Activated naive CD4-positive, alpha-beta T cell treated with anti-CD3 and anti-CD28 coated beads for 36 hours (primary cell): ENCODE measurements around the gene NRP1. TPM values are rescaled to one million over a fixed set of nuclear protein-coding genes. Genes with fewer than 3 reads are reported as not detected.
"Not testable (repeated sequence)": the region's sequence is repeated elsewhere in the genome, so short reads cannot be mapped to it uniquely, and the experiment has no call there.

Experiments used
- CTCF ChIA-PET: fragments of 350-600 bp; sonication (Branson Sonifier 250); formaldehyde crosslinking; loops from one replicate; lab custom pipeline; 2021; ENCODE audit warnings: antibody characterized with exemption; lab: Charles Lee
- DNase-seq: peaks from one replicate; pipeline ENCODE4 v3.0.0-alpha.2; 2020
- H3K27ac Mint-ChIP-seq: one replicate; pipeline ENCODE4 v1.8.0; 2021; ENCODE audit warnings: mild to moderate bottlenecking, mixed read lengths
- H3K27me3 Mint-ChIP-seq: one replicate; pipeline ENCODE4 v1.8.0; 2021; ENCODE audit warnings: low read depth, mixed read lengths
- H3K36me3 Mint-ChIP-seq: one replicate; pipeline ENCODE4 v1.8.0; 2021; ENCODE audit warnings: low read depth, mixed read lengths
- H3K4me1 Mint-ChIP-seq: one replicate; pipeline ENCODE4 v1.8.0; 2021; ENCODE audit warnings: low read depth, mixed read lengths
- H3K4me3 Mint-ChIP-seq: one replicate; pipeline ENCODE4 v1.8.0; 2021; ENCODE audit warnings: mild to moderate bottlenecking, moderate library complexity, mixed read lengths
- H3K9me3 Mint-ChIP-seq: one replicate; pipeline ENCODE4 v1.8.0; 2021; ENCODE audit warnings: mixed read lengths
- intact Hi-C: fragments of 100-400 bp; cut with micrococcal nuclease; formaldehyde crosslinking; loops from one replicate; pipeline ENCODE4 v1.15.1; 2023
- total RNA-seq, 2 experiments: library from RNA; stranded (reverse); gene quantifications; one replicate each; pipeline ENCODE4 v1.2.3, GENCODE V29; 2021

NRP1 gene
- total RNA-seq, 2 experiments from 2014 or later, result 0.10 TPM; not detected in 1

- H3K4me1 Mint-ChIP-seq, result no peaks in the 10 kb centered on the region
- H3K27ac Mint-ChIP-seq, result no peak overlapping the region
- CTCF ChIA-PET, result interaction anchor here (0.6 to 1.6 kb wide), 2 partner anchors 34 to 122 kb away, joined by 3 read pairs; no protein-coding TSS in a partner anchor
- DNase-seq, result no peak
- H3K27me3 Mint-ChIP-seq, result no peaks in the 10 kb centered on the region
- H3K9me3 Mint-ChIP-seq, result no peaks in the 10 kb centered on the region
- no peaks in the 10 kb centered on the region for H3K36me3 Mint-ChIP-seq
- H3K4me3 Mint-ChIP-seq, result no peak overlapping the region
- intact Hi-C loops, result no loop called here
Observed at GRCh38 chr10:33227489-33227888, 107.0 kb downstream of the NRP1 start.

GRCh38 chr10:33224251-33224965 lies 110.1 kb downstream of the NRP1 start:
- Mint-ChIP-seq H3K27ac (no peak overlapping the region), H3K4me1 (no peaks in the 10 kb centered on the region), H3K27me3 (no peaks in the 10 kb centered on the region), H3K9me3 (no peaks in the 10 kb centered on the region), H3K36me3 (no peaks in the 10 kb centered on the region), H3K4me3 (no peak overlapping the region)
- no peak for DNase-seq
- intact Hi-C loops, result no loop called here
- CTCF ChIA-PET, result interaction anchor here (0.6 kb wide), 1 partner anchor 237 kb away, joined by 3 read pairs; no protein-coding TSS in a partner anchor

GRCh38 chr10:33223326-33224000 lies 111.0 kb downstream of the NRP1 start:
- no peaks in the 10 kb centered on the region for H3K9me3 Mint-ChIP-seq
- no peaks in the 10 kb centered on the region for H3K36me3 Mint-ChIP-seq
- H3K4me3 Mint-ChIP-seq, result no peak overlapping the region
- CTCF ChIA-PET, result interaction anchor here (0.6 kb wide), 1 partner anchor 1410 kb away, joined by 3 read pairs; no protein-coding TSS in a partner anchor
- intact Hi-C loops, result no loop called here
- H3K27ac Mint-ChIP-seq, result no peak overlapping the region
- no peak for DNase-seq
- no peaks in the 10 kb centered on the region for H3K4me1 Mint-ChIP-seq
- no peaks in the 10 kb centered on the region for H3K27me3 Mint-ChIP-seq

- H3K4me1 Mint-ChIP-seq, CTCF ChIA-PET, H3K27ac Mint-ChIP-seq, H3K36me3 Mint-ChIP-seq, DNase-seq, H3K9me3 Mint-ChIP-seq, H3K4me3 Mint-ChIP-seq, intact Hi-C loops, H3K27me3 Mint-ChIP-seq: not testable (repeated sequence)
Observed at GRCh38 chr10:33222304-33222703, 112.2 kb downstream of the NRP1 start.

GRCh38 chr10:33217854-33218253 lies 116.6 kb downstream of the NRP1 start:
- H3K4me3 Mint-ChIP-seq, result no peak overlapping the region
- intact Hi-C loops, result no loop called here
- H3K27me3 Mint-ChIP-seq, result no peaks in the 10 kb centered on the region
- no peaks in the 10 kb centered on the region for H3K9me3 Mint-ChIP-seq
- H3K27ac Mint-ChIP-seq, result no peak overlapping the region
- peaks cover 11% of the 10 kb centered on the region for H3K4me1 Mint-ChIP-seq
- no peak for DNase-seq
- H3K36me3 Mint-ChIP-seq, result no peaks in the 10 kb centered on the region
- CTCF ChIA-PET, result interaction anchor here (0.6 to 1.4 kb wide), 3 partner anchors 14 to 1559 kb away, joined by 3 read pairs; no protein-coding TSS in a partner anchor

GRCh38 chr10:33216661-33217427 lies 117.6 kb downstream of the NRP1 start:
- Mint-ChIP-seq H3K27ac (no peak overlapping the region), H3K27me3 (no peaks in the 10 kb centered on the region), H3K36me3 (no peaks in the 10 kb centered on the region), H3K9me3 (no peaks in the 10 kb centered on the region), H3K4me1 (peaks cover 11% of the 10 kb centered on the region), H3K4me3 (no peak overlapping the region)
- intact Hi-C loops, result no loop called here
- CTCF ChIA-PET, result interaction anchor here (0.6 to 1.4 kb wide), 3 partner anchors 24 to 1560 kb away, joined by 3 to 4 read pairs (median 3); no protein-coding TSS in a partner anchor
- DNase-seq, result no peak

GRCh38 chr10:33215635-33216034 lies 118.8 kb downstream of the NRP1 start:
- Mint-ChIP-seq H3K27me3 (no peaks in the 10 kb centered on the region), H3K4me3 (no peak overlapping the region), H3K36me3 (no peaks in the 10 kb centered on the region), H3K9me3 (no peaks in the 10 kb centered on the region), H3K4me1 (peaks cover 20% of the 10 kb centered on the region), H3K27ac (no peak overlapping the region)
- CTCF ChIA-PET, result interaction anchor here (0.5 to 1.2 kb wide), 3 partner anchors 22 to 206 kb away, joined by 4 to 8 read pairs (median 5); no protein-coding TSS in a partner anchor
- intact Hi-C loops, result no loop called here
- no peak for DNase-seq

GRCh38 chr10:33215154-33215553 lies 119.3 kb downstream of the NRP1 start:
- H3K27ac Mint-ChIP-seq, result no peak overlapping the region
- no peaks in the 10 kb centered on the region for H3K27me3 Mint-ChIP-seq
- H3K9me3 Mint-ChIP-seq, result no peaks in the 10 kb centered on the region
- no peaks in the 10 kb centered on the region for H3K36me3 Mint-ChIP-seq
- peaks cover 20% of the 10 kb centered on the region for H3K4me1 Mint-ChIP-seq
- no peak overlapping the region for H3K4me3 Mint-ChIP-seq
- CTCF ChIA-PET, result interaction anchor here (0.5 to 1.2 kb wide), 3 partner anchors 22 to 206 kb away, joined by 4 to 8 read pairs (median 5); no protein-coding TSS in a partner anchor
- intact Hi-C loops, result no loop called here
- no peak for DNase-seq

- Mint-ChIP-seq H3K36me3 (no peaks in the 10 kb centered on the region), H3K27ac (no peak overlapping the region), H3K4me1 (peaks cover 20% of the 10 kb centered on the region), H3K27me3 (no peaks in the 10 kb centered on the region), H3K9me3 (no peaks in the 10 kb centered on the region), H3K4me3 (no peak overlapping the region)
- intact Hi-C loops, result loop anchor here (5.0 kb wide), 1 partner anchor 153 kb away; no protein-coding TSS in a partner anchor
- CTCF ChIA-PET, result no interaction called here
- DNase-seq, result peak; percentile 25
Observed at GRCh38 chr10:33214174-33214573, 120.3 kb downstream of the NRP1 start.

GRCh38 chr10:33212061-33212748 lies 122.3 kb downstream of the NRP1 start:
- CTCF ChIA-PET, result interaction anchor here (1.8 kb wide), 1 partner anchor 19 kb away, joined by 12 read pairs; no protein-coding TSS in a partner anchor
- intact Hi-C loops, result loop anchor here (5.0 kb wide), 1 partner anchor 155 kb away; no protein-coding TSS in a partner anchor
- no peak overlapping the region for H3K4me3 Mint-ChIP-seq

GRCh38 chr10:33211106-33211878 lies 123.2 kb downstream of the NRP1 start:
- H3K4me1 Mint-ChIP-seq, result peaks cover 20% of the 10 kb centered on the region
- H3K27me3 Mint-ChIP-seq, result no peaks in the 10 kb centered on the region
- H3K9me3 Mint-ChIP-seq, result no peaks in the 10 kb centered on the region
- no peak overlapping the region for H3K4me3 Mint-ChIP-seq
- CTCF ChIA-PET, result interaction anchor here (1.8 kb wide), 1 partner anchor 18 kb away, joined by 12 read pairs; no protein-coding TSS in a partner anchor
- peak overlapping the region; percentile 55 for H3K27ac Mint-ChIP-seq
- intact Hi-C loops, result loop anchor here (1.0 to 5.0 kb wide), 5 partner anchors 37 to 156 kb away; no protein-coding TSS in a partner anchor
- DNase-seq, result peak; percentile 65
- no peaks in the 10 kb centered on the region for H3K36me3 Mint-ChIP-seq

More at GRCh38 chr10:33212061-33212748, 122.3 kb downstream of the NRP1 start:
- Mint-ChIP-seq H3K4me1 (peaks cover 20% of the 10 kb centered on the region), H3K27me3 (no peaks in the 10 kb centered on the region), H3K9me3 (no peaks in the 10 kb centered on the region), H3K27ac (no peak overlapping the region), H3K36me3 (no peaks in the 10 kb centered on the region)
- DNase-seq, result no peak
